Ureter (tissue), 1 donor: ENCODE results near the gene POLD2. TPM values are rescaled to one million over a fixed set of nuclear protein-coding genes. Genes with fewer than 3 reads are reported as not detected.
A peak's percentile ranks its signal among the peaks of the same experiment; 100 is the strongest.

ENCODE experiments used
- DNase-seq: peaks from one replicate; pipeline ENCODE4 v3.0.0-alpha.2; 2020; ENCODE audit warnings: low spot score
- total RNA-seq: library from RNA; stranded (reverse); gene quantifications from one replicate; pipeline ENCODE4 v1.2.4, GENCODE V29; 2023
- donor health status: DM: yes; HTN: yes; CAD: no.

Gene POLD2
- total RNA-seq, 1 donor from 2014 or later, result 92.0 TPM

DNA sequence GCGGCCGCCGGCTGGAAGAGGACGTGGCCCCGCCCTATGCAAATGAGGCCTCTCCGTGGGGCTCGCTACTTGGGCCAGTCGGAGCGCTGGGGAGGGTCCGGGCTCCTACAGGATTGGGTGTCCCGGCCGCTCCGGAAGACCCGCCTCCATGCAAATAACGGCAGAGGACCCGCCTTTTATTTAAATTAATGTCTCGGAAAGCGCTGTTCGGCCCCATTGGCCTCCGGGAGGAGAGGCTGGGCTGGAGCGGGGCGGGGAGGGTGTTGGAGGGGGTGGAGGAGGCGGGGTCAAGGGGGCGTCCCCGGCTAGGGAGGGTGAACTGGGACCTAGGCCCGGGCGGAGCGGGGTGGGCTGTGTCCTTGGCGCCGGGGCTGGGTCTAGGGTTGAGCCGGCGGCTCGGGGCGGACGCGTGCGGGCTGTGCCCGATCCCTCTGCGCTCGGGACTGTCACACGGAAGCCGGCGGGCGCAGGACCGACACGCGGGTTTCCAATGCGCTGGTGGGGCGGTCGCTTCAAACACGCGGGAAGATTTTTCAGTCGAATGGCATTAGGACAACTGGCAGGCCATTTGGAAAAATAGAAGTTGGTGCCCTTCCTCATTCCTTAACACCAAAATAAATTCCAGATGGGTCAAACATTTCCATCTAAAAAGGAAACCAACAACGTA lies 40.7 kb downstream of the POLD2 start:
- peak; percentile 98 for DNase-seq

DNA sequence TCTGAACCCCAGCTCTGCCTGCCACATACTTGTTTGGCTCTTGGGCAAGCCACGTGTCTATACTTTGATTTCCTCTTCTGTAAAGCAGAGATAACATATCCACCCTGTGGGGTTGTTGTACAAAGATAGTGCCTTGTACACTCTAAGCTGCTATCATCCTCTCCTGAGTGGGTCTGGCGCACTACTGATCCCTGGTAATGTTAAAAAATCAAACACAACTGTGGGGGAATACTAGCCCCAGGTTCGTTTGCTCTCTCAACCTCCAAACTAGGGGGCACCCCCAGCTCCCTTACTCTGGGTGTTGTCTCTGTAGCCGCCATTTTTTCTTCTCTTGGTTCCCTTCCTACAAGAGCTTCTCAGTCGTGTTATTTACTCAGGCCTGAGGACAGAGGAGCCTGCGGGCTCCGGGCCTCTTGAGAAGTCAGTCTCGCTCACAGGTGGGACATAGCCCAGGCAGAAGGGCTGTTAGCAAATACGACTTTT lies 42.0 kb downstream of the POLD2 start:
- no peak for DNase-seq

DNA sequence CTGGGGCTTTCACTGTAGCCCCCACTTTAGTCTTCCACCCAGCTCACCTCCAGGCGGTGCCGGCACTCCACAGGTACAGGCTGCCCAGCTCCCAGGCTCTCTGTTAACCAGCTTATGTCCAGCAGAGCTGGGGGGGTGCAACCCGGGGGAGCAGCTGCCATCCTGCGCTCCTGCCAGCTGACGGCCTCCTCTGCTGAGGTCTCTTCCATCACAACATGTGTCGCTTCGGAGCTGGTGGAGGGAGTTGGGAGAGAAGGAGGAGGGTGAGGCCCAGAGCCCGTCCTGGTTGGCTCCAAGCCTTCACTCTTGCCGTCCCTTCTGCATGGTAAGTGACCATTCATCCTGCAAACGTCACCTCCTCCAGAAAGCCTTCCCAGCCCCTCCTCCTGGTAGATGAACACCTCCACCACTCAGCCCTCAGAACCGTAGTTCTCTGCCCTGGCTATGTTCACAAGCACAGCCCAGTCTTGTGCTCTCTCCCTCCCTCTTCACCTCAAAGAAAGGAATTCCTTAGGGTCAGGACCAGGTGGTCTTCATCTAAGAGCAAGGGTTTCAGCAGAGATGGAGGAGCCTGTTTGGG lies 42.6 kb downstream of the POLD2 start:
- no peak for DNase-seq

DNA sequence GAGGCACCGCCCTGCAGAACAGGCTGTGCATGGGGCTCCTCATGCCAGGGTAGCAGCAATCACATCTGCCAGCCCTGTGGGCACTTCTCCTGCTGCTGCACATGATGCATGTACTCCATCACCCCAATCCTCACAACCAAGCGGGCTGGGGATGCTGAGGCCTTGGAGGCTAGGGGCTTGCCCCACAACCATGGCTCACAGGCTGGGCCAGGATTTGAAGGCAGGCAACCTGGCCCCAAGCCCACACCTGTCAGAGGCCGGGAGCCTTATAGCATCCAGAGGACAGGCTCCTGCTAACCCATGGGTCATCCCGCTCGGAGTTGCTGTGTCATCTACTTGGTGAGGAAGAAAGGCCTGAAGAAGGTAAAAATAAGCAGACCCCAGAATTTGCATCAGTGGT lies 43.2 kb downstream of the POLD2 start:
- DNase-seq, result no peak

DNA sequence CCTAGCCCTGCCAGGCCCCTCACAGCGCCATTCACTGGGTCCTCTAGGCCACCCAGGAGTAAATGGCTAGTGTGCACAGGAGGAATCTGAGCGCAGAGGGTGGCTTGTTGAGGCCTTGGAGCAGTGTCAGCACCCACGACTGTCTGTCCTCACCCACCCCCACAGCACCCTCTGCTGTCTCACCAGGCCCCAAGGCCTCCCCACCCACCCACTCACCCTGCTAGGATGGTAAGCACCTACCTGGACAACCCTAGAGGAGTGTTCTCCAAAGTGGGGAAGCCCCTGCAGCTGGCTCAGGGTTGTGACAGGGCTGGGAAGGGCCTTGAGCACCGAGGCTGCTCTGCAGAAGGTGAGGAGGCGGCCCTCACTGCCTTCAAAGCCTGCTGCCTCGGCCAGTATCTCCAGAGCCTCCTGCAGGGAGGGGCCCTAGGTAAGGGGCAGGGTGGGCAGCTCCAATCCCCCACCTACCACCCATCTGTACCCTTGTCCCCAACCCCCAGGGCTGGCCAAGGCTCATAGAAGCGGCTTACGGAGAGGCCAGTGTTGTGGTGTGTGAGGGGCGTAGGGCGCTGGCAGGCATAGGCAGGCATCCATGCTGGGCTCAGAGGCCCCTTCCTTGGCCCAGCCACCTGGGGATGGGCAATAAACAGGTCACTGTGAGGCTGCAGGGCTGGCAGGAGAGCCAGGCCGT lies 43.9 kb downstream of the POLD2 start:
- DNase-seq, result no peak

DNA sequence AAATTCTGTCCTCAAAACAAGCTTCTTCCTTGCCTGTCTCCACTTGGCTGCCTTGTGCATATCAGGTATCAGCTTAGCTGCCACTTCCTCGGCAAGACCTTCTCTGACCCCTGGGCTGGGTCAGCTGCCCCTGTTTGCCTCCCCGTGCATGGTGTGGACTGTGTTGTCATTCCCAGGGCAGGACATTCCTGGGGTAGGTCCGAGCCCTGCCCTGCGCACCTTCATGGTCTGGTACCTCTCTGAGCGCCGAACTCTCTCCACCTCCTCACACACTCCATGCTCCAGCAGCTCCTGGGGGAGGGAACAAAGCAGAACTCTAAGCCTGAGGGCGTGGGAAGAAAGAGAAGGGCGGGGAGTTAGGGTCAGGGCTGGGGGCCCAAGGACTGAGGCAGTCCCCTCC lies 44.8 kb downstream of the POLD2 start:
- DNase-seq, result no peak

DNA sequence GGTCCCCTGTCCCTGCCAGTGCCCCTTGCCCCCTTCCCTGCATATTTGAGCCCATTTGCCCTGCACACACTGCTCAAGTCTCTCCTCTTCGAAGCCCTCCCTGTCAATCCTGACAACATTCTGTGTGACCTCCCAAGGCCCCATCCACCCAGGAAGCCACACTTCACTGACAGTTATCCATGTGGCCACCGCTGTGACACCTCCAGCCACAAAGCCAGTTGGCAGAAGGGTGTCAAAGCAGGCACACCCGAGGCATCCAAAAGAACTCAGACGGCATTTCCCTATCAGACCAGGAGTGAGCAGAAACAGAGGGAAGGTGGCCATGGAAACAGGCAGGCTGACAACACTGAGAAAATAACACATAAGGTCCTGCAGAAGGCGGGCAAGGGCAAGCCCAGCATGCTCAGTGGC lies 45.7 kb downstream of the POLD2 start:
- no peak for DNase-seq

- no peak for DNase-seq
Measured at GRCh38 chr7:44077061-44077460, 46.3 kb downstream of the POLD2 start.

DNA sequence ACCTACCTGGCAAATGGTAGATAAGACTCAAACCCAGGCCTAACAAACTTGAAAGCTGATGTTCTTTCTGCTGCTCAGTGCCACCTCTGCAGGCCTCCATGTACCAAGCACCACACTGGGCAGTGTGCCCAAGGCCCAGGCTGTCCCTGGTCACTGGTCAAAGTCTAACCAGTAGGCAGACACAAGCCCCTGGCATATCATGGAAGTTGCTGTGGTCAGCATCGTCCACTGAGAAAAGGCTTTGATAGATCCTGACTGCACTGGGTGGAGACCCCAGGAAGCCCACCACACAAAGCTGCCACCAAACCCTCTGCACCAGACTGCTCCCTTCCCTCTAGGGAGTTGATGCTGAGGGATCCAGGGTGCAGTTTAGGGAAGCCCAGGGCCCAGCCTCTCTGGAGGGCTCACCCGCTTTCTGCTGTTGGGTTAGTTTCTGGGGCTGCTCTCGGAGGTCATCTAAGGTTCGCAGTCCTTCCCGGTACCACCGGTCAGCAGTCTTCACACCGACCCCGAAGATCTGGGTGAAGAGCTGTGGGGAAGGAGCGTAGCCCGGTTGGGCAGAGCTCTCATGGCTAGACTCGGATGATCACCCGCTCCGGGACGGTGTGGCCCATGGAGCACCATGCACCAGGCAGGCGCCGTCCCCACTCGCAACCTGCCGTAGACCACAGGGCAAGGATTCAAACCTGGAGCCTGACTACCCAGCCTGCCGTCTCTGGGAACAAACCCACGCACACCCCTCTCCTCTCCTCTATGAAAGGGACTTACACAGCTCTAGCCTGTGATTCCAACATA lies 47.0 kb downstream of the POLD2 start:
- DNase-seq, result no peak

DNA sequence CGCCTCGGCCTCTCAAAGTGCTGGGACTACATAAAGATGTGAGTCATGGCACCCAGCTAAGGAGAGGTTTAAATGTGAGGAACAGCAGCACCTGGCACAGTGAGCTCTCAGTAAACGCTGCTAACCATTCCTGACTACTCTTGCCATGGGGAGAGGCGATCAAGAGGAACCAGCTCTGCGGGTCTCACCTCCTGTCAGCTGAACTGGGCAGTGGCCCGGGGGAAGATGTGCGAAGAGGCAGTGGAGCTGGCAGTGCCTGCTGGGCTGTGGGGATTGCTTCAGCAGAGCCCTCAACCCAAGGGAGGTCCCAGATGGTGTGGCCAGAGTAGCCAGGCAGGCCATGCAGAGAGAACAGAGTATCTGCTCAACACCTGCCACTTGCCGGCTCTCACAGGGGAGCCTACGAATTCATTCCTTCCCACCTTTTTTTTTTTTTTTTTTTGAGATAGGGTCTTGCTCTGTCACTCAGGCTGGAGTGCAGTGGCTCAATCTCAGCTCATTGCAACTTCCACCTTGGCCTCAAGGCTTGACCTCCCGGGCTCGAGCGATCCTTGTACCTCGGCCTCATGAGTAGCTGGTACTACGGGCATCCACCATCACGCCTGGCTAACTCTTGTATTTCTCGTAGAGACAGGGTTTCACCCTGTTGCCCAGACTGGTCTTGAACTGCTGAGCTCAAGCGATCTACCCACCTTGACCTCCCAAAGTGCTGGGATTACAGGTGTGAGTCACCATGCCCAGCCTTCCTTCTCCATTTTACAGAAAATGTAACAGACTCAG lies 47.9 kb downstream of the POLD2 start:
- DNase-seq, result no peak

DNA sequence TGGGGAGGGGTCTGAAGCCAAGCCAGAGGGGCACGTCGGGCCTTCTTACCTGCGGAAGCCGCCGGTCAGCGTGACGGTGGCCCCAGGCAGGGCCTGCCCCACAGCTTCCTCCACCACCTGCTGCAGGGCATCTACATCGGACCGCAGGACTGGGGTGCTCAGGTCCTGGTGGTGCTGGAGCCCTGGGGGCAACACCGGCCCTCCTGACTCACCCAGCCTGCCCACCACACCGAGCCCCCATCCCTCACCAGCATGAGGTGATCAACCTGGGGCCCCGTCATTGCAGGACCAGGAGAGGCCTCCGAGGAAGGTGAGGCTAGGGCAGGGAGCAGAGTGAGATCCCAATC lies 49.0 kb downstream of the POLD2 start:
- DNase-seq, result no peak

DNA sequence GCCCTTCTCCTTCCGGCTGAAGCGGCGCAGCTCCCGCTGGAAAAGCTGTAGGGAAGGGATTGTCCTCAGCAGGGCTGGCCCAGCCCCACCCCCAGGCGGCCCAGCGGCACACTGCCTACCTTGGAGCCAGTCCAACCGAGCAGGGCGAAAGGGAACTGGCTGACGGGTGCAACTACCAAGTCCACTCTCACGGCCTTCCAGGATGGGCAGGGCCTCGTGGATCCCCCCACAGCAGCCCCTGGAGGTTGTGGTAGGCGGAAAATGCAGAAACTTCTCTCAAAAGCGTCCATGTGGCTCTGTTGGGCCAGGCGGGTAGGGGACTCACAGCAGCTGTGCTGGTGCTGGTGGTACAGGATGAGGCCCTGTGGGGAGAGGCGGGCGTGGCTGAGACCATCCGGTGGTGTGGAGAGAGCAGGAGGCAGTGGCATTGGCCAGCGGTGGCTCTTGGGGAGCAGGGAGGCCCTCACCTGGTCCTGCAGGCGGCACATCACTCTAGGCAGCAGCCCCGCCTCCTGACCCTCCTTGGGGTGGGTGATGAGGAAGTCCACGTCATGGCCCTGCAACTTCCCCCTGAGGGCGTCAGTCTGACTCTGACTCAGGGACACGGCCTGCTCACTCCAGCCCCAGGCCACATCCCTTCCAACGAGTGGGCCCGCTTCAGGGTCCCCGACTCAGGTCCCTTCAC lies 49.5 kb downstream of the POLD2 start:
- DNase-seq, result no peak

GRCh38 chr7:44072364-44073231 lies 50.8 kb downstream of the POLD2 start:
- peak; percentile 80 for DNase-seq

DNA sequence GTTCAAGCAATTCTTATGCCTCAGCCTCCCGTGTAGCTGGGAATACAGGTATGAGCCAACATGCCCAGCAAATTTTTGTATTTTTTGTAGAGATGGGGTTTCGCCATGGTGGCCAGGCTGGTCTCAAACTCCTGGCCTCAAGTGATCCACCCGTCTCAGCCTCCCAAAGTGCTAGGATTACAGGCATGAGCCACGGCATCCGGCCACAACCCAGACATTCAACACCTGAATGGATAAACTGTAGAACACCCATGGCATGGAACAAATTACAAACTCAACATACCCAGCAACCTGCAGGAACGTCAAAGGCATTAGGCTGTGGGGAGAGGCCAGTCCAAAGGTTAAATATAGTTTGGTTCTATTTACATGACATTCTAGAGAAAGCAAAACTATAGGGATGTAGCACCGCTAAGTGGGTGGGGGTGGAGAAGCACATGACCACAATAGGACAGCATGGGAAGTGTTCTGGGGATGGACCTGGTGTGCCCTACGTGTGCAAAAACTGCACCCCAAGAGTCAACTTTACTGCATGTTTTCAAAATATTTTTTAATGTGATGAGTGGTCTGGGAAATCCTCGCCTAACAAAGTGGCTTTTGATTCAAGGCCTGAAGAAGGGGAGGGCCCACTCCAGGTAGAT lies 51.5 kb downstream of the POLD2 start:
- DNase-seq, result no peak

- DNase-seq, result no peak
Measured at GRCh38 chr7:44068054-44068453, 55.3 kb downstream of the POLD2 start.

DNA sequence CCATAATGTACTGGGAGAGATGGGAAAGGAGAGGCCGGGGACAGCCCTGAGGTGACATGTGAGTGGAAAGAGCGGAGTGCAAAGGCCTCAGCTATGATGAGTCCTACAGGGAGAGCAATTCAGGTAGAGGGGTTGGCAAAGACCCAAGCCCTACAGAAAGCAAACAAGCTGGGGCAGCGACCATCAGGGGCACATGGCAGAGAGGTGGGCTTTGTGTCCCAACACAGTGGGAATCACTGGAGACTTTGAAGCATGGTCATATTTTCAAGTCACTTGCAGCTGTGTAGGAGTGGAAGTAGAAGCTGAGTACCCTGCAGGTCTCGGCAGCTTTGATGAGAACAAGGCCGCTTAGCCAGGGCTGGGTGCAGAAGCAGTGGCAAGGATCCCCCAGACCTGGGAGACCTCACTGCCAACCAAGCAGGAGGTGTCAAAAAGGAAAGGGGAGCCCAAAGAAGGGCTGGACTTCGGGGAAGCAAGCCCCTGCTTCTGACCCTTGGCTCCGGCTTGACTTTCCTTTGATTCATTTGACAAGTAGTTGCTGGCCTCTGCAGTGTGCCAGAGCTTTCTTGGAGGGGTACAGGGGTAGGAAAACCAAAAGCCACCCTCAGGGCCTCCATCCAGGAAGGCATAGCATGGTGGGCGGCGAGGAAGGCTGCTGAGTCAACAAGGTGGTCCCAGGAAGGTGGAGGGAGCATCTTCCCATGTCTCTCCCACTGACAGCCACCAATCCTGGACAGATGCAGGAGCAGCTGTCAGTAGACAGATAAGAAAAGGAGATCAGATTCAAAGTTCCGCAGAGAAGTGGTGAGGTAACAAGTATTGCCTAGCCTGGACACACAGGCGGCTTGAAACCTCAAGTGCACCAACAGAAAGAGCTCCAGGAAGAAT lies 56.0 kb downstream of the POLD2 start:
- no peak for DNase-seq

GRCh38 chr7:44066494-44067063 lies 56.8 kb downstream of the POLD2 start:
- no peak for DNase-seq

GRCh38 chr7:44066111-44066460 lies 57.3 kb downstream of the POLD2 start:
- no peak for DNase-seq
